HL-60 (cell line): ENCODE measurements around the gene ENTHD1.

Source experiments
- CTCF ChIP-seq: IDR thresholded peaks from one replicate; pipeline ENCODE4 v1.5.1; 2011; ENCODE audit warnings: low read length, control low read depth, inconsistent platforms; ENCODE audit not compliant: insufficient read depth
- REST ChIP-seq: IDR thresholded peaks from 2 replicates; pipeline ENCODE4 v1.6.1; 2012; ENCODE audit warnings: low read depth; ENCODE audit not compliant: insufficient replicate concordance

DNA sequence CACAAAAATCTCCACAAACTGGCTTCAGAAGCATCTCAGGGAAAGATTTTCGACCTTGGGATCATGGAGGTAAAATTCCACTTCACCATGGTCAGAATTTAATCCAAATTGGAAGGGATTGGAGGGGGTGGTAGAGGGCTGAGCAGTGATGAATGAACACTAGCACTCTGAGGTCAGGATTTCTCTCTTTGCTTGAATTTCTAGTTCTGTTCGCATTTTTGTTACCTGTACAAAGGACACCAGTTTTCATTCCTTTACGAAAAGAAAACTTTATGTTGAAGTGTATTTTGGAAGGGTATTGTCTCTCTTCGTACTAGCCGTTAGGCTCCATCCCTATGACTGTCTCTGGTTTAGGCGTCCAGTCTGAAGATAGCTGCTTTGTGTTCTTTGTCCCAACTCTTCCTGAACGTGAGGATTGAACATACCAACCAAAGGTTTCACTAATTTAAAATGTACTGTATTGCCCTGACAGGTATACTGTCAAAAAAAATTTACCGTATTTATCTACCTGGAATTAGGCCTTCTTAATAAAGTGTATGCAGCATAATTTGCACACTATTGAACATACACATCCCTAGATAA lies 8.1 kb upstream of the ENTHD1 start:
- no peak for TF ChIP-seq CTCF
- no peak for TF ChIP-seq REST
